Measurements from ENCODE around the gene AIFM3. TPM values are rescaled to one million over a fixed set of nuclear protein-coding genes. Genes with fewer than 3 reads are reported as not detected.

The AIFM3 gene
- total RNA-seq, 1 experiment from 2014 or later = 7.4 TPM

DNA sequence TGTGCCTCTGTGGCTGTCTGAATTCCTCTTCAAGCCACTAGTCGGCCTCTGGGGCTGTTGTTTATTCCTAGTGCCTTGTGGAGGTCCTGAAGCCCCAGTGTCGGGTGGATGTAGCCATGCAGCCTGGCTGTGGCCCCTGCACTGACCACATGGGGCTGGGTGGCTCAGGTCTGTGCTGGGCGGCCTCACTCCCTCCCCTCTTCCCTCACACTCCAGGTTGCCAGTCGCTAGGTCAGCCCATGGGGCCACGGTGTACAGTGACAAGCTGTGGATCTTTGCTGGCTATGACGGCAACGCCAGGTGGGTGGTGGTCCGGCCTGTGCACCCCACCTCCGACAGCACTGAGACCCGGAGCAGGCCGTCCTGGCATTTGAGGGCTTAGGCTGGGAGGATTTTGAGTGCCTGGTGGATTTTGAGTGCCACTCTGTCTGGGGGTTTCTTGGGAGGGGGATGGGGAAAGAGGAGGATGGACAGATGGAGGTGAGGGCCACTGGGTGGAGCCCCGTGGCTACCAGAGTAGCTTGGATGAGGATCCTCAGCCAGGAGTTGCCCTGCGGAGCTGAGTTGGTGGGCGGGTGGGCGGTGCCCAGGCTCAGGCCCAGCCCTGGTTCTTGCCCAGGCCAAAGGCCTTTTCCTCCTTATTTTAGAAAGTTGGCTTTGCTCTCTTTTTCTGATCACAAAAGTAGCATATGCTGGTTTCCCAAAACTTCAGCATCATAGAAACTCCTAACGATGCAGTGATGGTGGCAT lies 21.7 kb downstream of the AIFM3 start:
- TF ChIP-seq, protein P1, sequence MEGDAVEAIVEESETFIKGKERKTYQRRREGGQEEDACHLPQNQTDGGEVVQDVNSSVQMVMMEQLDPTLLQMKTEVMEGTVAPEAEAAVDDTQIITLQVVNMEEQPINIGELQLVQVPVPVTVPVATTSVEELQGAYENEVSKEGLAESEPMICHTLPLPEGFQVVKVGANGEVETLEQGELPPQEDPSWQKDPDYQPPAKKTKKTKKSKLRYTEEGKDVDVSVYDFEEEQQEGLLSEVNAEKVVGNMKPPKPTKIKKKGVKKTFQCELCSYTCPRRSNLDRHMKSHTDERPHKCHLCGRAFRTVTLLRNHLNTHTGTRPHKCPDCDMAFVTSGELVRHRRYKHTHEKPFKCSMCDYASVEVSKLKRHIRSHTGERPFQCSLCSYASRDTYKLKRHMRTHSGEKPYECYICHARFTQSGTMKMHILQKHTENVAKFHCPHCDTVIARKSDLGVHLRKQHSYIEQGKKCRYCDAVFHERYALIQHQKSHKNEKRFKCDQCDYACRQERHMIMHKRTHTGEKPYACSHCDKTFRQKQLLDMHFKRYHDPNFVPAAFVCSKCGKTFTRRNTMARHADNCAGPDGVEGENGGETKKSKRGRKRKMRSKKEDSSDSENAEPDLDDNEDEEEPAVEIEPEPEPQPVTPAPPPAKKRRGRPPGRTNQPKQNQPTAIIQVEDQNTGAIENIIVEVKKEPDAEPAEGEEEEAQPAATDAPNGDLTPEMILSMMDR (conservative IDR thresholded peaks at IDR 0.05) = no peak
- TF ChIP-seq EZH2 (IDR thresholded peaks at IDR 0.05; ENCODE audit: low read depth) = no peak
- no peak overlapping the region for H3K27ac ChIP-seq
- BruUV-seq (replicated peaks) = no TSS peak
- intact Hi-C loops (cut with micrococcal nuclease; ENCODE audit: unreplicated experiment) = no loop called here
- no peaks in the 10 kb centered on the region for H3K36me3 ChIP-seq (ENCODE audit: low read depth)
- no peaks in the 10 kb centered on the region for H4K20me1 ChIP-seq (ENCODE audit: insufficient read depth)
- CTCF ChIA-PET = no interaction called here
- H3K4me1 ChIP-seq (replicated peaks; ENCODE audit: insufficient read depth) = no peaks in the 10 kb centered on the region
- no peaks in the 10 kb centered on the region for H3F3A ChIP-seq (ENCODE audit: insufficient read depth, low read depth)
- H3K79me2 ChIP-seq (ENCODE audit: low read depth) = no peaks in the 10 kb centered on the region
- POLR2A ChIA-PET (ENCODE audit: unreplicated experiment) = no interaction called here
- H3K9me2 ChIP-seq (ENCODE audit: insufficient read depth) = no peaks in the 10 kb centered on the region
- H2AFZ ChIP-seq = no peak overlapping the region
- no peak overlapping the region for H3K4me3 ChIP-seq
- DNase-seq = no peak
- H3K27me3 ChIP-seq (ENCODE audit: insufficient read depth, low read depth) = no peaks in the 10 kb centered on the region
- no peaks in the 10 kb centered on the region for H3K9me3 ChIP-seq (ENCODE audit: insufficient read depth, low read depth)
- no peak overlapping the region for H3K4me2 ChIP-seq

DNA sequence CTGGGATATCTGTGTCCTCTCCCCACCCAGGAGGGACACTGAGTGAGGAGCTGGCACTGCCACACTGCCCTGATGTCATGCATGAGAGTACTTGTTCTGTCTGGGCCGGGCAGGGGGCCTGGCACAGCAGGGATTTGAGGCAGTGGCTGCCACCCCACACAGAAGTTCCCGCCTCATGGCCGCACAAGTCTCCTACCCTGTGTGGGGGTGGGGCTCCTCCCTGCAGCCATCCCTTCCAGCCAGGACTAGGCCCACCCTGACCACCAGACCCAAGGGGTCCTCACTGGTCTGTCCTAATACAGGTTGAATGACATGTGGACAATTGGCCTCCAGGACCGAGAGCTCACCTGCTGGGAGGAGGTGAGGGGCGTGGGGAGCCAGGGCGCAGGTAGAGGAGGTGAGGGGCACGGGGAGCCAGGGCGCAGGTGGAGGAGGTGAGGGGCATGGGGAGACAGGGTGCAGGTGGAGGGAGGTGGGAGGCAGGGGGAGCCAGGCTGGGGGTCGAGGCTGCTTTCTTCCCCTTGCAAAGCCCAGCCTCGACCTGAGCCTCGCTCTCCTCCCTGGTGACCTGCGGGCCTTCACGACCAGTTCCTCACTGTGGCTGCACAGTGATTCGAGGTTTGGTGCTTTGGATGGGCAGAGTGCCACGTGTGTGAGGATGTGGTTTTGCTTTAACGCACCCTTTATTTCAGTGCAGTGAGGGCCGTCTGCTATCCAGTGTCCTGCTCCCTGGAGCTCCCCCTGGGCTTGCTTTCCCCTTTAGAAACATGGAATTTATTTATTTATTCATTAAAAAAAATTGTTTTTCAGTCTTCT lies 22.5 kb downstream of the AIFM3 start:
- Histone ChIP-seq H3K9me2 (ENCODE audit: insufficient read depth) (no peaks in the 10 kb centered on the region), H4K20me1 (ENCODE audit: insufficient read depth) (no peaks in the 10 kb centered on the region), H3K4me1 (replicated peaks; ENCODE audit: insufficient read depth) (no peaks in the 10 kb centered on the region), H2AFZ (no peak overlapping the region), H3K4me2 (no peak overlapping the region), H3K27ac (no peak overlapping the region), H3K9me3 (ENCODE audit: insufficient read depth, low read depth) (no peaks in the 10 kb centered on the region), H3F3A (ENCODE audit: insufficient read depth, low read depth) (no peaks in the 10 kb centered on the region), H3K4me3 (no peak overlapping the region), H3K36me3 (ENCODE audit: low read depth) (no peaks in the 10 kb centered on the region), H3K79me2 (ENCODE audit: low read depth) (no peaks in the 10 kb centered on the region), H3K27me3 (ENCODE audit: insufficient read depth, low read depth) (no peaks in the 10 kb centered on the region)
- CTCF ChIA-PET = no interaction called here
- TF ChIP-seq EZH2 (IDR thresholded peaks at IDR 0.05; ENCODE audit: low read depth) = no peak
- TF ChIP-seq, protein P1 (conservative IDR thresholded peaks at IDR 0.05) = no peak
- no peak for DNase-seq
- POLR2A ChIA-PET (ENCODE audit: unreplicated experiment) = no interaction called here
- BruUV-seq (replicated peaks) = no TSS peak
- intact Hi-C loops (cut with micrococcal nuclease; ENCODE audit: unreplicated experiment) = no loop called here

DNA sequence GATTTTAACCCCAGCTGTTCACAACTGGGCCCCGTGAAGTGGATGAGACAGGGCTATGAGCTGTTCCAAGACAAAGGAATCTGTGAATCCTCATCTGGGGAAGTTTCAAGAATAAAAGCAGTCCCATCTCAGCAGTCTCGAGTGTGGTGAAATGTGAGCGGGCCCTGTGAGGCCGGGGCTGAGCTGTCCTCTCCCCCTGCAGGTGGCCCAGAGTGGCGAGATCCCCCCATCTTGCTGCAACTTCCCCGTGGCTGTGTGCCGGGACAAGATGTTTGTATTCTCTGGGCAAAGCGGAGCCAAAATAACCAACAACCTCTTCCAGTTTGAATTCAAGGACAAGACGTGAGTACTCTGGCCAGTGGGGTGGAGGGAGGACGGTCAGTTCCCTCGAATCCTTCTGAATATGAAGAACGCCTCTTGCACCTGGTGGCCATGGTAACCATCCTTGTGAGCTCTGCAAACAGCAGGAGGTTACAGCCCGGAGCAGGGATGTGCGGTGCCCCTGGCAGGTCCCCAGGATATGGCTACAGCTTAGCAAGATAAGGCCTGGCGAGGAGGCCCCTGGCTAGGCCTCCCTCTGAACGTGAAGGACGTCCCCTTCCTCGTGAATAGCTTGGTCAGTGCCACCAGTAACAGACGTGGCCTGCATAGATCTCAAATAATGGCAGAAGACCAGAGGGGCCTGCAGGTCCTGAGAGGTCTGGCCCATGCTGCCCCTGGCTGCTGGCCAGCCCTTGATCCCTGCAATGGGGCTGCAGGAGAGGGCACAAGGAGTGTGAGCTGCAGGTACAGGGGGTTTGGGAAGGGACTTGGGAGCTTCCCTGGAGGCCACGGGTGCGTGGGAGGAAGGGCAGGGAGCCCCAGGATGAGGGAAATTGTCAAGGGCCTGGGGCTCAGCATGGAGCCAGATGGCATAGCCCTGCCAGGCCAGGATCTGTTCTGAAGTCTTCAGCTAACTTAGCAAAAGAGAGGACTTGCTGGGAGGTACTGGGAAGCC lies 23.4 kb downstream of the AIFM3 start:
- H3K4me1 ChIP-seq (replicated peaks; ENCODE audit: insufficient read depth) = no peaks in the 10 kb centered on the region
- no peaks in the 10 kb centered on the region for H3K36me3 ChIP-seq (ENCODE audit: low read depth)
- no peaks in the 10 kb centered on the region for H4K20me1 ChIP-seq (ENCODE audit: insufficient read depth)
- no peak overlapping the region for H3K27ac ChIP-seq
- H3K4me3 ChIP-seq = no peak overlapping the region
- H3K9me2 ChIP-seq (ENCODE audit: insufficient read depth) = no peaks in the 10 kb centered on the region
- POLR2A ChIA-PET (ENCODE audit: unreplicated experiment) = interaction anchor here (0.7 kb wide), 1 partner anchor 105 kb away, joined by 3 read pairs; no protein-coding TSS in a partner anchor
- H3K9me3 ChIP-seq (ENCODE audit: insufficient read depth, low read depth) = no peaks in the 10 kb centered on the region
- intact Hi-C loops (cut with micrococcal nuclease; ENCODE audit: unreplicated experiment) = no loop called here
- CTCF ChIA-PET = no interaction called here
- DNase-seq = no peak
- H3F3A ChIP-seq (ENCODE audit: insufficient read depth, low read depth) = no peaks in the 10 kb centered on the region
- H2AFZ ChIP-seq = no peak overlapping the region
- BruUV-seq (replicated peaks) = no TSS peak
- H3K27me3 ChIP-seq (ENCODE audit: insufficient read depth, low read depth) = no peaks in the 10 kb centered on the region
- no peak overlapping the region for H3K4me2 ChIP-seq
- TF ChIP-seq, protein P1 (conservative IDR thresholded peaks at IDR 0.05) = no peak
- no peak for TF ChIP-seq EZH2 (IDR thresholded peaks at IDR 0.05; ENCODE audit: low read depth)
- no peaks in the 10 kb centered on the region for H3K79me2 ChIP-seq (ENCODE audit: low read depth)

All from PC-9 (cell line).